H1 (cell line): Measurements from ENCODE around the gene ERMARD.

Source experiments
- CBX8 ChIP-seq: fragments of 300-800, 300-1000 bp; sonication (generic); IDR thresholded peaks from 2 replicates; pipeline ENCODE4 v1.7.1; 2016; ENCODE audit warnings: low read depth, low read length, borderline replicate concordance
- CTCF ChIP-seq, 3 experiments: IDR thresholded peaks; 1 replicate in 2 of 3; 2 replicates in 1 of 3; pipeline versions ENCODE4 v1.5.1 to v1.6.1; 2011; ENCODE audit warnings: low read length in 3 of 3, mild to moderate bottlenecking in 3 of 3, inconsistent platforms in 2 of 3, low read depth in 1 of 3, moderate library complexity in 1 of 3; ENCODE audit not compliant: insufficient read depth in 1 of 3; ENCODE audit errors: control extremely low read depth in 1 of 3
- EP300 ChIP-seq, 2 experiments: IDR thresholded peaks; 1 replicate in 1 of 2; 2 replicates in 1 of 2; pipeline ENCODE4 v1.6.1; 2011 to 2012; ENCODE audit warnings: low read depth in 2 of 2, low read length in 2 of 2, mild to moderate bottlenecking in 2 of 2, borderline replicate concordance in 1 of 2, inconsistent platforms in 1 of 2, moderate library complexity in 1 of 2
- EZH2 ChIP-seq: fragments of 200-600 bp; sonication (generic); IDR thresholded peaks from 2 replicates; pipeline ENCODE4 v1.7.1; 2012; ENCODE audit warnings: low read depth, mild to moderate bottlenecking, moderate library complexity, low read length, inconsistent platforms; ENCODE audit not compliant: severe bottlenecking
- JUN ChIP-seq: IDR thresholded peaks from 2 replicates; pipeline ENCODE4 v1.6.1; 2011; ENCODE audit warnings: low read depth, mild to moderate bottlenecking, improper control_type of control experiment, low read length
- KDM1A ChIP-seq: fragments of 200-600, 300-600 bp; sonication (generic); IDR thresholded peaks from 2 replicates; pipeline ENCODE4 v1.7.1; 2016; ENCODE audit warnings: mild to moderate bottlenecking, low read length, borderline replicate concordance
- MAFK ChIP-seq: IDR thresholded peaks from 2 replicates; pipeline ENCODE4 v1.6.1; 2012; ENCODE audit warnings: low read depth, mild to moderate bottlenecking, improper control_type of control experiment, low read length
- NANOG ChIP-seq: IDR thresholded peaks from 2 replicates; pipeline ENCODE4 v1.6.1; 2011; ENCODE audit warnings: low read length, low read depth, mild to moderate bottlenecking, inconsistent platforms; ENCODE audit not compliant: insufficient read depth, poor library complexity, severe bottlenecking
- PHF8 ChIP-seq: fragments of 200-600 bp; sonication (generic); conservative IDR thresholded peaks from 2 replicates; pipeline ENCODE4 v1.7.1; 2012; ENCODE audit warnings: low read depth, mild to moderate bottlenecking, inconsistent platforms, low read length, moderate library complexity
- POLR2A ChIP-seq, 2 experiments: IDR thresholded peaks; 1 replicate in 1 of 2; 2 replicates in 1 of 2; pipeline ENCODE4 v1.6.1; 2011; ENCODE audit warnings: low read depth in 2 of 2, low read length in 2 of 2, mild to moderate bottlenecking in 2 of 2; ENCODE audit errors: control extremely low read depth in 1 of 2
- RAD21 ChIP-seq, 2 experiments: IDR thresholded peaks in 1 of 2; conservative IDR thresholded peaks in 1 of 2; 2 replicates each; pipeline ENCODE4 v1.6.1; 2011; ENCODE audit warnings: low read depth in 2 of 2, low read length in 2 of 2, improper control_type of control experiment in 1 of 2, inconsistent platforms in 1 of 2, mild to moderate bottlenecking in 1 of 2, moderate library complexity in 1 of 2
- TBP ChIP-seq: IDR thresholded peaks from 2 replicates; pipeline ENCODE4 v1.6.1; 2011; ENCODE audit warnings: low read depth, low read length, improper control_type of control experiment
- YY1 ChIP-seq: IDR thresholded peaks from 2 replicates; pipeline ENCODE4 v1.6.1; 2011; ENCODE audit warnings: low read depth, mild to moderate bottlenecking, low read length

- TF ChIP-seq CTCF (IDR thresholded peaks at IDR 0.05; ENCODE audit: control extremely low read depth in 1 of 3, insufficient read depth in 1 of 3, low read depth in 1 of 3, low read length in 3 of 3) (no peak), JUN (no peak), CBX8 (no peak), KDM1A (no peak), EZH2 (no peak), RAD21 (IDR thresholded peaks at IDR 0.05 in 1 of 2, conservative IDR thresholded peaks at IDR 0.05 in 1 of 2; ENCODE audit: low read depth in 2 of 2, low read length in 2 of 2) (no peak), POLR2A (IDR thresholded peaks at IDR 0.05; ENCODE audit: control extremely low read depth in 1 of 2, low read depth in 2 of 2, low read length in 2 of 2) (no peak), PHF8 (no peak), NANOG (no peak), EP300 (IDR thresholded peaks at IDR 0.05; ENCODE audit: borderline replicate concordance in 1 of 2, low read depth in 2 of 2, low read length in 2 of 2) (no peak), TBP (no peak), MAFK (no peak), YY1 (no peak)
Measured at GRCh38 chr6:169779896-169780295, 28.5 kb downstream of the ERMARD start.
